Chondrocyte (in vitro differentiated cells): ENCODE data around the gene DHCR24. TPM values are rescaled to one million over a fixed set of nuclear protein-coding genes. Genes with fewer than 3 reads are reported as not detected.
"Not testable (repeated sequence)": the region's sequence is repeated elsewhere in the genome, so short reads cannot be mapped to it uniquely, and the experiment has no call there.

Source experiments
- DNase-seq: peaks from one replicate; pipeline ENCODE4 v3.0.0; 2021; ENCODE audit warnings: mixed read lengths, low spot score
- H3K27ac Mint-ChIP-seq: one replicate; pipeline ENCODE4 v1.8.0; 2021; ENCODE audit warnings: mild to moderate bottlenecking, moderate library complexity, mixed read lengths; ENCODE audit not compliant: unreplicated experiment
- H3K27me3 Mint-ChIP-seq: 2 replicates; pipeline ENCODE4 v1.8.0; 2021; ENCODE audit warnings: low read depth, mixed read lengths
- H3K36me3 Mint-ChIP-seq: 2 replicates; pipeline ENCODE4 v1.8.0; 2021; ENCODE audit warnings: low read depth, mixed read lengths
- H3K4me1 Mint-ChIP-seq: 2 replicates; pipeline ENCODE4 v1.8.0; 2021; ENCODE audit warnings: low read depth, mild to moderate bottlenecking, mixed read lengths
- H3K4me3 Mint-ChIP-seq: one replicate; pipeline ENCODE4 v1.8.0; 2021; ENCODE audit warnings: mild to moderate bottlenecking, moderate library complexity, mixed read lengths; ENCODE audit not compliant: unreplicated experiment
- H3K9me3 Mint-ChIP-seq: 2 replicates; pipeline ENCODE4 v1.8.0; 2021; ENCODE audit warnings: low read depth, mixed read lengths
- CTCF ChIP-seq: fragments of 200-600 bp; sonication (generic); IDR thresholded peaks from 2 replicates; pipeline ENCODE4 v1.5.0; 2021; ENCODE audit warnings: antibody characterized with exemption, mild to moderate bottlenecking, moderate library complexity
- total RNA-seq: library from RNA; stranded (reverse); gene quantifications from 3 replicates; pipeline ENCODE4 v1.2.1, GENCODE V29; 2021

Gene DHCR24
- total RNA-seq, 1 donor from 2014 or later, result 129 TPM

GRCh38 chr1:54922040-54922761, 35.2 kb upstream of the DHCR24 start:
- Mint-ChIP-seq H3K27me3 (peaks cover 2% of the 10 kb centered on the region), H3K9me3 (no peaks in the 10 kb centered on the region), H3K36me3 (no peaks in the 10 kb centered on the region), H3K4me1 (peaks cover 19% of the 10 kb centered on the region), H3K4me3 (no peak overlapping the region), H3K27ac (no peak overlapping the region)
- no peak for DNase-seq
- no peak for TF ChIP-seq CTCF

- no peak for DNase-seq
- Mint-ChIP-seq H3K27me3 (no peaks in the 10 kb centered on the region), H3K4me1 (peaks cover 8% of the 10 kb centered on the region), H3K27ac (no peak overlapping the region), H3K9me3 (no peaks in the 10 kb centered on the region), H3K4me3 (no peak overlapping the region), H3K36me3 (no peaks in the 10 kb centered on the region)
- no peak for TF ChIP-seq CTCF
Observed at GRCh38 chr1:54919367-54920359, 32.7 kb upstream of the DHCR24 start.

GRCh38 chr1:54911076-54911475, 24.1 kb upstream of the DHCR24 start:
- H3K27ac Mint-ChIP-seq, DNase-seq, H3K4me3 Mint-ChIP-seq, H3K27me3 Mint-ChIP-seq, H3K9me3 Mint-ChIP-seq, H3K4me1 Mint-ChIP-seq, H3K36me3 Mint-ChIP-seq: not testable (repeated sequence)

GRCh38 chr1:54906586-54906985, 19.6 kb upstream of the DHCR24 start:
- H3K36me3 Mint-ChIP-seq, result no peaks in the 10 kb centered on the region

GRCh38 chr1:54904476-54905048, 17.6 kb upstream of the DHCR24 start:
- Mint-ChIP-seq H3K4me1 (peaks cover 32% of the 10 kb centered on the region), H3K27me3 (no peaks in the 10 kb centered on the region), H3K27ac (peak overlapping the region; percentile 78), H3K36me3 (no peaks in the 10 kb centered on the region), H3K9me3 (no peaks in the 10 kb centered on the region), H3K4me3 (no peak overlapping the region)
- no peak for TF ChIP-seq CTCF
- no peak for DNase-seq

More at GRCh38 chr1:54906586-54906985, 19.6 kb upstream of the DHCR24 start:
- no peak for TF ChIP-seq CTCF
- no peak overlapping the region for H3K27ac Mint-ChIP-seq
- no peak for DNase-seq
- H3K4me3 Mint-ChIP-seq, result no peak overlapping the region
- no peaks in the 10 kb centered on the region for H3K27me3 Mint-ChIP-seq
- H3K4me1 Mint-ChIP-seq, result peaks cover 27% of the 10 kb centered on the region
- no peaks in the 10 kb centered on the region for H3K9me3 Mint-ChIP-seq
